Measurements from ENCODE around the gene FAAH. TPM values are rescaled to one million over a fixed set of nuclear protein-coding genes. Genes with fewer than 3 reads are reported as not detected.

Gene FAAH
- total and polyA plus RNA-seq, 2 of the 4 experiments (the other 2 are of a cell fraction), result under 0.01 to 0.19 TPM

DNA sequence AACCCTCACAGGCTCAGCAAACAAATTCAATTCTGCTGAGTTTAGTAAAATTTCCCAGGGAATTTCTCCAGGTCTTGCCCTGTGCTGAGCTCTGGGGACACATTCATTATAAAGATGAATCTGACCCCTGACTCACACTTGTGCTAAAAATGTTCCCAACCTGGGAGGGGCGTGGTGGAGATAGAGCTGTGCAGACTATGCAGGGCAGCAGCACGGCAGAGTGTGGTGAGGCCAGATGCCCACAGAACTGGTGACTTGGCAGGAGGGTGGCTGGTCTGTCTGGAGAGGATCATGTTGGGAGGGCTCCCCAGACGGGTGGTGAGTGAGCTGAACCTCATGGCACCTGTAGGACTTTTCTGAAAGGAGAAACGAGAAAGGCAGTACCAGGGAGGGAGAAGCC, 31.6 kb downstream of the FAAH start:
- Histone ChIP-seq H3K4ac (ENCODE audit: low read depth, low read length) (no peak overlapping the region), H3K4me2 (ENCODE audit: low read depth, low read length) (no peak overlapping the region), H2BK20ac (ENCODE audit: low read depth, low read length) (no peak overlapping the region), H3K14ac (replicated peaks; ENCODE audit: low read depth, low read length) (no peak overlapping the region), H2AK9ac (replicated peaks; ENCODE audit: low read depth, low read length, poor library complexity) (no peak overlapping the region), H3K27me3 (ENCODE audit: control insufficient read depth, insufficient read depth, low read length) (peaks cover 25% of the 10 kb centered on the region), H4K91ac (ENCODE audit: insufficient read depth, low read depth, low read length) (no peak overlapping the region), H3K23ac (ENCODE audit: low read depth, low read length) (no peak overlapping the region), H2AFZ (replicated peaks; ENCODE audit: low read length, poor library complexity) (no peak overlapping the region), H3K9me1 (ENCODE audit: insufficient read depth, low read length) (no peaks in the 10 kb centered on the region), H2AK5ac (ENCODE audit: low read depth, low read length) (no peak overlapping the region), H2BK120ac (ENCODE audit: low read depth, low read length) (no peak overlapping the region), H3K9ac (ENCODE audit: low read depth, low read length) (no peak overlapping the region), H3K56ac (ENCODE audit: extremely low read depth, insufficient read depth, low read length) (no peak overlapping the region), H3K18ac (ENCODE audit: low read depth, low read length) (no peak overlapping the region), H3K36me3 (ENCODE audit: control insufficient read depth, insufficient read depth, low read length) (no peaks in the 10 kb centered on the region), H3K27ac (ENCODE audit: insufficient read depth, low read length) (no peak overlapping the region), H4K20me1 (ENCODE audit: insufficient read depth, low read length) (no peaks in the 10 kb centered on the region), H3K79me1 (ENCODE audit: low read depth in 1 of 2, low read length in 2 of 2) (no peaks in the 10 kb centered on the region), H3K4me3 (ENCODE audit: insufficient read depth, low read depth, low read length) (no peak overlapping the region), H4K8ac (ENCODE audit: low read depth in 2 of 2, low read length in 2 of 2) (no peak overlapping the region), H2BK15ac (ENCODE audit: low read depth, low read length) (no peak overlapping the region), H4K5ac (ENCODE audit: low read depth, low read length) (no peak overlapping the region), H2BK5ac (ENCODE audit: low read depth, low read length, poor library complexity, severe bottlenecking) (no peak overlapping the region), H3K4me1 (ENCODE audit: control insufficient read depth, insufficient read depth, low read length) (no peaks in the 10 kb centered on the region), H3K9me3 (ENCODE audit: control insufficient read depth, insufficient read depth, low read length) (no peaks in the 10 kb centered on the region)
- dilution Hi-C loops (cut with HindIII; ENCODE audit: low sequenced_read_pairs, unreplicated experiment) (no loop called here), in situ Hi-C loops (cut with MboI; ENCODE audit: low sequenced_read_pairs) (no loop called here), intact Hi-C loops (cut with micrococcal nuclease) (no loop called here)
- POLR2A ChIA-PET (ENCODE audit: unreplicated experiment), result no interaction called here
- no peak for TF ChIP-seq MAFK (IDR thresholded peaks at IDR 0.05; ENCODE audit: low read depth, low read length)
- no peak for TF ChIP-seq CHD1 (IDR thresholded peaks at IDR 0.05; ENCODE audit: low read depth, low read length)
- DNase-seq (no peak), ATAC-seq (ENCODE audit: low read depth) (no peak)
- 80% methylated on average over 1 of the region's 4 CpGs; no CpG with 5 or more reads in 1 of the 2 experiments for WGBS, 2 experiments (ENCODE audit: extremely low coverage in 2 of 2, insufficient read length in 1 of 2)
- no TSS peak for BruUV-seq (replicated peaks)
- CTCF ChIA-PET, result no interaction called here
